ENCODE results near the gene SLC36A1. TPM values are rescaled to one million over a fixed set of nuclear protein-coding genes. Genes with fewer than 3 reads are reported as not detected.

The SLC36A1 gene
- polyA plus RNA-seq, 1 of the 3 experiments (the other 2 are of a cell fraction) = 4.1 TPM

- H4K20me1 ChIP-seq (ENCODE audit: insufficient read depth) = no peaks in the 10 kb centered on the region
- POLR2A ChIA-PET = no interaction called here
- no peaks in the 10 kb centered on the region for H3K36me3 ChIP-seq (replicated peaks in 1 of 2; ENCODE audit: control insufficient read depth in 1 of 2, insufficient read depth in 2 of 2, low read length in 1 of 2)
- peaks cover 11% of the 10 kb centered on the region for H3F3A ChIP-seq (replicated peaks; ENCODE audit: insufficient read depth)
- CTCF ChIA-PET = interaction anchor here (0.9 to 2.5 kb wide), 2 partner anchors 9 to 67 kb away, joined by 3 to 12 read pairs; partner anchors contain the start of gene SLC36A1
- no peaks in the 10 kb centered on the region for H3K27me3 ChIP-seq (ENCODE audit: insufficient read depth)
- H3K4me3 ChIP-seq (ENCODE audit: low read depth in 2 of 2, low read length in 1 of 2) = no peak overlapping the region
- no peak overlapping the region for H3K27ac ChIP-seq (ENCODE audit: low read depth in 2 of 2, low read length in 1 of 2)
- no peak overlapping the region for H2AFZ ChIP-seq (ENCODE audit: low read depth)
- TF ChIP-seq NRF1 (IDR thresholded peaks at IDR 0.05; ENCODE audit: low read depth, low read length) = no peak
- TF ChIP-seq MXI1 (IDR thresholded peaks at IDR 0.05; ENCODE audit: low read depth, low read length) = no peak
- no peak for TF ChIP-seq FOXM1 (IDR thresholded peaks at IDR 0.05; ENCODE audit: low read depth)
- no peak for TF ChIP-seq TCF12 (IDR thresholded peaks at IDR 0.05)
- no peak for TF ChIP-seq FOSL2 (IDR thresholded peaks at IDR 0.05; ENCODE audit: borderline replicate concordance, low read depth)
- no peak for TF ChIP-seq RCOR1 (IDR thresholded peaks at IDR 0.05; ENCODE audit: low read length)
- no peak for TF ChIP-seq RXRA (IDR thresholded peaks at IDR 0.05; ENCODE audit: borderline replicate concordance, low read depth)
- no peak for TF ChIP-seq RAD21 (IDR thresholded peaks at IDR 0.05; ENCODE audit: low read length)
- TF ChIP-seq TEAD4 (IDR thresholded peaks at IDR 0.05; ENCODE audit: borderline replicate concordance, insufficient read depth) = no peak
- no peak for TF ChIP-seq JUND (IDR thresholded peaks at IDR 0.05)
- TF ChIP-seq TAF1 (IDR thresholded peaks at IDR 0.05; ENCODE audit: borderline replicate concordance, low read depth, low read length) = no peak
- TF ChIP-seq, protein P1, sequence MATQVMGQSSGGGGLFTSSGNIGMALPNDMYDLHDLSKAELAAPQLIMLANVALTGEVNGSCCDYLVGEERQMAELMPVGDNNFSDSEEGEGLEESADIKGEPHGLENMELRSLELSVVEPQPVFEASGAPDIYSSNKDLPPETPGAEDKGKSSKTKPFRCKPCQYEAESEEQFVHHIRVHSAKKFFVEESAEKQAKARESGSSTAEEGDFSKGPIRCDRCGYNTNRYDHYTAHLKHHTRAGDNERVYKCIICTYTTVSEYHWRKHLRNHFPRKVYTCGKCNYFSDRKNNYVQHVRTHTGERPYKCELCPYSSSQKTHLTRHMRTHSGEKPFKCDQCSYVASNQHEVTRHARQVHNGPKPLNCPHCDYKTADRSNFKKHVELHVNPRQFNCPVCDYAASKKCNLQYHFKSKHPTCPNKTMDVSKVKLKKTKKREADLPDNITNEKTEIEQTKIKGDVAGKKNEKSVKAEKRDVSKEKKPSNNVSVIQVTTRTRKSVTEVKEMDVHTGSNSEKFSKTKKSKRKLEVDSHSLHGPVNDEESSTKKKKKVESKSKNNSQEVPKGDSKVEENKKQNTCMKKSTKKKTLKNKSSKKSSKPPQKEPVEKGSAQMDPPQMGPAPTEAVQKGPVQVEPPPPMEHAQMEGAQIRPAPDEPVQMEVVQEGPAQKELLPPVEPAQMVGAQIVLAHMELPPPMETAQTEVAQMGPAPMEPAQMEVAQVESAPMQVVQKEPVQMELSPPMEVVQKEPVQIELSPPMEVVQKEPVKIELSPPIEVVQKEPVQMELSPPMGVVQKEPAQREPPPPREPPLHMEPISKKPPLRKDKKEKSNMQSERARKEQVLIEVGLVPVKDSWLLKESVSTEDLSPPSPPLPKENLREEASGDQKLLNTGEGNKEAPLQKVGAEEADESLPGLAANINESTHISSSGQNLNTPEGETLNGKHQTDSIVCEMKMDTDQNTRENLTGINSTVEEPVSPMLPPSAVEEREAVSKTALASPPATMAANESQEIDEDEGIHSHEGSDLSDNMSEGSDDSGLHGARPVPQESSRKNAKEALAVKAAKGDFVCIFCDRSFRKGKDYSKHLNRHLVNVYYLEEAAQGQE (IDR thresholded peaks at IDR 0.05; ENCODE audit: low read depth, low read length) = no peak
- no peak for TF ChIP-seq EP300 (IDR thresholded peaks at IDR 0.05; ENCODE audit: borderline replicate concordance in 1 of 2, low read depth in 1 of 2, low read length in 1 of 2)
- TF ChIP-seq, protein P2, sequence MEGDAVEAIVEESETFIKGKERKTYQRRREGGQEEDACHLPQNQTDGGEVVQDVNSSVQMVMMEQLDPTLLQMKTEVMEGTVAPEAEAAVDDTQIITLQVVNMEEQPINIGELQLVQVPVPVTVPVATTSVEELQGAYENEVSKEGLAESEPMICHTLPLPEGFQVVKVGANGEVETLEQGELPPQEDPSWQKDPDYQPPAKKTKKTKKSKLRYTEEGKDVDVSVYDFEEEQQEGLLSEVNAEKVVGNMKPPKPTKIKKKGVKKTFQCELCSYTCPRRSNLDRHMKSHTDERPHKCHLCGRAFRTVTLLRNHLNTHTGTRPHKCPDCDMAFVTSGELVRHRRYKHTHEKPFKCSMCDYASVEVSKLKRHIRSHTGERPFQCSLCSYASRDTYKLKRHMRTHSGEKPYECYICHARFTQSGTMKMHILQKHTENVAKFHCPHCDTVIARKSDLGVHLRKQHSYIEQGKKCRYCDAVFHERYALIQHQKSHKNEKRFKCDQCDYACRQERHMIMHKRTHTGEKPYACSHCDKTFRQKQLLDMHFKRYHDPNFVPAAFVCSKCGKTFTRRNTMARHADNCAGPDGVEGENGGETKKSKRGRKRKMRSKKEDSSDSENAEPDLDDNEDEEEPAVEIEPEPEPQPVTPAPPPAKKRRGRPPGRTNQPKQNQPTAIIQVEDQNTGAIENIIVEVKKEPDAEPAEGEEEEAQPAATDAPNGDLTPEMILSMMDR (IDR thresholded peaks at IDR 0.05) = no peak
- TF ChIP-seq MEF2A (IDR thresholded peaks at IDR 0.05; ENCODE audit: borderline replicate concordance, low read depth) = no peak
- TF ChIP-seq SMC3 (IDR thresholded peaks at IDR 0.05; ENCODE audit: low read depth, low read length) = no peak
- no peaks in the 10 kb centered on the region for H3K79me2 ChIP-seq (ENCODE audit: insufficient read depth)
- H3K9ac ChIP-seq = no peak overlapping the region
- H3K4me1 ChIP-seq (ENCODE audit: control insufficient read depth in 1 of 2, insufficient read depth in 2 of 2, low read depth in 1 of 2, low read length in 1 of 2) = peaks cover 0 to 6% of the 10 kb centered on the region in 2 experiments; a peak in 1 of 4 replicates
- H3K4me2 ChIP-seq = no peak overlapping the region
- no peaks in the 10 kb centered on the region for H3K9me3 ChIP-seq
- H3K9me2 ChIP-seq = no peaks in the 10 kb centered on the region
- WGBS (ENCODE audit: low lambda C conversion rate) = 89% methylated on average over 9 of the region's 10 CpGs
- DNase-seq = no peak
Measured at GRCh38 chr5:151456321-151456940, 9.0 kb downstream of the SLC36A1 start.
